ES-I3 (cell line): ENCODE measurements around the gene ME3.
"Not testable (repeated sequence)": the region's sequence is repeated elsewhere in the genome, so short reads cannot be mapped to it uniquely, and the experiment has no call there.

Experiments used
- H3K36me3 ChIP-seq: 2 replicates; pipeline ENCODE4 v1.6.1; 2013; ENCODE audit warnings: mild to moderate bottlenecking, low read length, control low read depth, moderate library complexity; ENCODE audit not compliant: insufficient read depth
- H3K4me1 ChIP-seq: 2 replicates; pipeline ENCODE4 v1.6.1; 2013; ENCODE audit warnings: mild to moderate bottlenecking, control low read depth, low read length; ENCODE audit not compliant: insufficient read depth
- H3K9ac ChIP-seq: 2 replicates; pipeline ENCODE4 v1.6.1; 2013; ENCODE audit warnings: low read depth, mild to moderate bottlenecking, low read length, moderate library complexity
- H3K9me3 ChIP-seq: 2 replicates; pipeline ENCODE4 v1.6.1; 2013; ENCODE audit warnings: mild to moderate bottlenecking, low read length, moderate library complexity; ENCODE audit not compliant: control insufficient read depth, insufficient read depth

The ME3 gene

GRCh38 chr11:86630229-86630981 is 42.0 kb downstream of the ME3 start:
- H3K9ac ChIP-seq, result no peak overlapping the region
- peaks cover 14% of the 10 kb centered on the region; the same call in 1 of the 2 replicates for H3K4me1 ChIP-seq

GRCh38 chr11:86629045-86629706 is 43.2 kb downstream of the ME3 start:
- Histone ChIP-seq H3K9ac (no peak overlapping the region), H3K36me3 (no peaks in the 10 kb centered on the region), H3K4me1 (peaks cover 14% of the 10 kb centered on the region; the same call in 1 of the 2 replicates), H3K9me3 (no peaks in the 10 kb centered on the region)

More at GRCh38 chr11:86630229-86630981, 42.0 kb downstream of the ME3 start:
- no peaks in the 10 kb centered on the region for H3K9me3 ChIP-seq
- no peaks in the 10 kb centered on the region for H3K36me3 ChIP-seq

GRCh38 chr11:86627776-86628455 is 44.5 kb downstream of the ME3 start:
- Histone ChIP-seq H3K4me1 (peaks cover 7% of the 10 kb centered on the region; the same call in 1 of the 2 replicates), H3K36me3 (no peaks in the 10 kb centered on the region), H3K9ac (no peak overlapping the region)

GRCh38 chr11:86625981-86626380 is 46.4 kb downstream of the ME3 start:
- Histone ChIP-seq H3K9ac (no peak overlapping the region), H3K4me1 (no peaks in the 10 kb centered on the region), H3K36me3 (no peaks in the 10 kb centered on the region), H3K9me3 (no peaks in the 10 kb centered on the region)

More at GRCh38 chr11:86627776-86628455, 44.5 kb downstream of the ME3 start:
- H3K9me3 ChIP-seq, result no peaks in the 10 kb centered on the region

GRCh38 chr11:86625544-86625943 is 46.9 kb downstream of the ME3 start:
- Histone ChIP-seq H3K36me3 (no peaks in the 10 kb centered on the region), H3K9me3 (no peaks in the 10 kb centered on the region), H3K4me1 (no peaks in the 10 kb centered on the region)

GRCh38 chr11:86624366-86624765 is 48.0 kb downstream of the ME3 start:
- Histone ChIP-seq H3K4me1 (no peaks in the 10 kb centered on the region), H3K9ac (no peak overlapping the region), H3K9me3 (no peaks in the 10 kb centered on the region), H3K36me3 (no peaks in the 10 kb centered on the region)

More at GRCh38 chr11:86625544-86625943, 46.9 kb downstream of the ME3 start:
- H3K9ac ChIP-seq, result no peak overlapping the region

- Histone ChIP-seq H3K4me1 (no peaks in the 10 kb centered on the region), H3K36me3 (no peaks in the 10 kb centered on the region), H3K9me3 (no peaks in the 10 kb centered on the region), H3K9ac (no peak overlapping the region)
Observed at GRCh38 chr11:86623736-86624135, 48.7 kb downstream of the ME3 start.

GRCh38 chr11:86623041-86623621 is 49.3 kb downstream of the ME3 start:
- Histone ChIP-seq H3K9me3 (no peaks in the 10 kb centered on the region), H3K9ac (no peak overlapping the region), H3K4me1 (no peaks in the 10 kb centered on the region), H3K36me3 (no peaks in the 10 kb centered on the region)

- Histone ChIP-seq H3K4me1 (no peaks in the 10 kb centered on the region), H3K9ac (no peak overlapping the region), H3K36me3 (no peaks in the 10 kb centered on the region), H3K9me3 (no peaks in the 10 kb centered on the region)
Observed at GRCh38 chr11:86621854-86622253, 50.6 kb downstream of the ME3 start.

- H3K9ac ChIP-seq, result no peak overlapping the region
- no peaks in the 10 kb centered on the region for H3K4me1 ChIP-seq
- no peaks in the 10 kb centered on the region for H3K9me3 ChIP-seq
- no peaks in the 10 kb centered on the region for H3K36me3 ChIP-seq
Observed at GRCh38 chr11:86620891-86621521, 51.4 kb downstream of the ME3 start.

- not testable (repeated sequence) for H3K9me3 ChIP-seq, H3K4me1 ChIP-seq, H3K9ac ChIP-seq, H3K36me3 ChIP-seq
Observed at GRCh38 chr11:86619428-86619827, 53.0 kb downstream of the ME3 start.

GRCh38 chr11:86617502-86617901 is 54.9 kb downstream of the ME3 start:
- Histone ChIP-seq H3K4me1 (no peaks in the 10 kb centered on the region), H3K36me3 (no peaks in the 10 kb centered on the region), H3K9me3 (no peaks in the 10 kb centered on the region; the same call in 1 of the 2 replicates), H3K9ac (no peak overlapping the region)

- Histone ChIP-seq H3K9me3 (no peaks in the 10 kb centered on the region; the same call in 1 of the 2 replicates), H3K4me1 (peaks cover 4% of the 10 kb centered on the region; the same call in 1 of the 2 replicates), H3K36me3 (no peaks in the 10 kb centered on the region), H3K9ac (no peak overlapping the region)
Observed at GRCh38 chr11:86615487-86615886, 56.9 kb downstream of the ME3 start.
